GM12865 (cell line): Measurements from ENCODE around the gene FOXA3.

Experiments used
- DNase-seq: peaks from one replicate; pipeline ENCODE4 v3.0.0; 2010; ENCODE audit warnings: low read depth
- H3K4me3 ChIP-seq: 2 replicates; pipeline ENCODE4 v1.5.1; 2011; ENCODE audit warnings: mild to moderate bottlenecking, low read depth, low read length, control low read depth
- TF ChIP-seq, protein P1 (sequence below): IDR thresholded peaks from 2 replicates; pipeline ENCODE4 v1.5.1; 2011; ENCODE audit warnings: low read length, control low read depth, low read depth, inconsistent platforms; ENCODE audit not compliant: insufficient read depth; ENCODE audit errors: missing control alignments

FOXA3 gene

DNA sequence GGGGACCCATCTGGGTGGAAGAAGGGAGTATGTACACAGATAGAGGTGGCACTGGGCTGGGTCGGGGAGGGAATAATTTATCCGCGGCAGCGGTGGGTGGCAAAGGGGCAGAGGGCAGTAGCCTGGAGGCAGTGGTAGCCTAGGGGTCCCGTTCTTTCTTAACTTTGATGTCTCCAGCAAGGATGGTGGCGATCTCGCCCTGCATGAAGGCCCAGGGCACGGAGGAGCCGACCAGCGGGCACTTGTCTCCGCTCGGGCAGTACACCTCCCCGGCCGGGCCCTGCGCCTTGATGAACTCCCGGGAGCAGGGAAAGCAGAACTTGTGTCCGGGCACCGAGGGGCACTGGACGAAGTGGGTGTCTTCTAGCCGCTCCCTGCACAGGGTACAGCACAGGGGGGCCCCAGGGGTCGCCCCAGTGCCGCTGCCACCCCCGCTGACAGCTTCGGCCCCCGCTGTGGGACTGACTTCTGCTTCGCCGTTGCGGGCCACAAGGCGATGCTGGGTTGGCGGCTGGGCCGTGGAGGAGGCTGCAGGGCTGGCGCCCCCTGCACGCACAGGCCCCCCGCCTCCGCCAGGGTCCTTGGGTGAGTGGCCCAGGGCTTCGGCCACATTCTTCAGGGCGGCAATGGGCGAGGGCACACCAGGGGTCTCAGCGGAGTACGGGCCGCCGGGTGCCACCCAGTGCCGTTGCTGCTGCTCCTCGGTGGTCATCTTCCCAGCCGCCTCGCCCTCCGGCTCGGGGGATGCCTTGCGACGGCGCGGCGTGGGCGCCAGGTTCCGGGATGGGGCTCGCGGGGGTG, 20.0 kb downstream of the FOXA3 start:
- TF ChIP-seq, protein P1, sequence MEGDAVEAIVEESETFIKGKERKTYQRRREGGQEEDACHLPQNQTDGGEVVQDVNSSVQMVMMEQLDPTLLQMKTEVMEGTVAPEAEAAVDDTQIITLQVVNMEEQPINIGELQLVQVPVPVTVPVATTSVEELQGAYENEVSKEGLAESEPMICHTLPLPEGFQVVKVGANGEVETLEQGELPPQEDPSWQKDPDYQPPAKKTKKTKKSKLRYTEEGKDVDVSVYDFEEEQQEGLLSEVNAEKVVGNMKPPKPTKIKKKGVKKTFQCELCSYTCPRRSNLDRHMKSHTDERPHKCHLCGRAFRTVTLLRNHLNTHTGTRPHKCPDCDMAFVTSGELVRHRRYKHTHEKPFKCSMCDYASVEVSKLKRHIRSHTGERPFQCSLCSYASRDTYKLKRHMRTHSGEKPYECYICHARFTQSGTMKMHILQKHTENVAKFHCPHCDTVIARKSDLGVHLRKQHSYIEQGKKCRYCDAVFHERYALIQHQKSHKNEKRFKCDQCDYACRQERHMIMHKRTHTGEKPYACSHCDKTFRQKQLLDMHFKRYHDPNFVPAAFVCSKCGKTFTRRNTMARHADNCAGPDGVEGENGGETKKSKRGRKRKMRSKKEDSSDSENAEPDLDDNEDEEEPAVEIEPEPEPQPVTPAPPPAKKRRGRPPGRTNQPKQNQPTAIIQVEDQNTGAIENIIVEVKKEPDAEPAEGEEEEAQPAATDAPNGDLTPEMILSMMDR: no peak
- no peak for DNase-seq
- H3K4me3 ChIP-seq: no peak overlapping the region

DNA sequence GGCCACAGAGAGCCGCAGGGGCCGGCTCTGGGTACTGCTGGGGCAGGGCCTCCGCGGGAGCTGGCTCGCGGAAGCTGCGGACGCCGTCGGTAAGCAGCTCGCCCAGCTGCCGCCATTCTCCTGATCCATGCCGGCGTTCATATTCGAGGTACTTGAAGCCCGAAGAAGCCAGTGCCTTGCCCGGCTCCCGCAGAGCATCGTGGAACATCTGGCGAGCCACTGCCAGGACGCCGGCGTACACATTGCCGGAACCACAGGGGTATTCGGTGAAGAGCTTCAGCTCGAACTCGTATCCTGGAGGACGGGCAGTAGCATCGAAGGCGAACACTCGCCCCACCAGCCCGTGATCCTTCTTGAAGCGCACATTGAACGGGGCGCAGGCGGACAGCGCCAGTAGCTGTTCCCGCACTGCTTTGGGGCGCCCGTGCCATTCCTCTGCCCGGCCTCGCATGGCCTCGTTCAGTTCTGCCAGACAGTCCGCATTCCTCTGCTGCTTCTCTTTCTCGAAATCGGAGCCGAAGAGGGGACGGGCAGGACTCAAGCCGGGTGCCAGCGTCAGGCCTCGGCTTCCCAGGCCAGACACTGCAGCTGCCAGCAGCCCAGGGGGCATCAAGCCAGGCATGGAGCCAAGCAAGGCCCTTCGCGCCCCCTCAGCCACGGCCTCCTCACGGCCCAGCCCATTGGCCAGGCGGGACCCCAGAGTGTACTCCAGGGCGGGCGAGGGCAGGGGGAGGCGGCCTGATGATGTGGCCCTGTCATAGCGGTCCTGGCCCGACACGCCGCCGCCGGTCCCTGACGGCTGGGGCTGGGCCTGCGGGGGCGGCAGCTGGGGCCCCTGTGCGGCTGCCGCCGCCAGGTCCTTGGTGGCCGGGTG, 20.8 kb downstream of the FOXA3 start:
- TF ChIP-seq, protein P1: no peak
- peak overlapping the region; percentile 33 for H3K4me3 ChIP-seq
- no peak for DNase-seq

DNA sequence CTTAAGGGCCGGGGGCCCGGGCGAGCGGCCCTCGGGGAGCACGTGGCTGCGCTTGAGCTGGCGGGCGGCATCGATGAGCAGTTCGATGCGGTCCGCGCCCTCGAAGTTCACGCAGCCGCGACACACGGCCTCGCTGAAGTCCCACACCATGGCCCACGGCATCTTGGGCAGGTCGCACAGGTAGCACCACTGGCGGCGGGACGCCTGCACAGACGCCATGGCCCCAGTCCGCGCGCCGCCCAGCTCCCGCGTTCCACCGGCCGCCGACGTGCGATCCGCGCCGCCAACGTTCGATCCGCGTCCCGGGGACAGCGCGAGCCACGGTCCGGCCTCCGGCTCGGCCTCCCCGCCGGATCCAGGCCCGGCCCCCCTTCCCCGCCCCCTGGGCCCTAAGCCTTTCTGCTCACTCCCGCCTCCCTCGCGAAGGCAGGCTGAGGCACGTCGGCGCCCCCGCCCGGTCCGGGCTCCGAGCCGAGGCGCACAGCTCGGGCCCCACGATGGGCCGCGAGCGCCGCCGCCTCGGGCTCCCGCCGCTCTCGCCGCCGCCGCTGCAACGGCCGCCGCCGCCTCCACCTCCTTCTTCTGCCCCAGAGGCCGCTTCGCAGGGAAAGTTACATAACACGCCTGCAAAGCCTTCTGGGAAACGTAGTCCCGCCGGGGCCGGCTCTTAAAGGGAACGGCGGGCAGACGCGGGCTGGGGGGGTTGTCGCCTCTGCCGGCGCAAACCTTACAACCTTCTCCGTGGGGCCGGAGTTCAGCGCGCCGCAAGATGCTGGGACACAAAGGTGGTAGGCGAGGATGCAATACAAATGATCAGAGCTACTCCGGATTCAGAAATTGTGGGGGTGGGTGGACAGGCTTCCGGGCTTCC, 21.7 kb downstream of the FOXA3 start, which contains the start of gene IRF2BP1:
TSS of gene IRF2BP1 (minus strand) at position 586 of the 871 bp plus-strand sequence. CDS start at position 219, 367 bp downstream.
- peak; percentile 95 for DNase-seq
- H3K4me3 ChIP-seq: peak within 1 kb of the TSS; percentile 60
- TF ChIP-seq, protein P1: no peak

DNA sequence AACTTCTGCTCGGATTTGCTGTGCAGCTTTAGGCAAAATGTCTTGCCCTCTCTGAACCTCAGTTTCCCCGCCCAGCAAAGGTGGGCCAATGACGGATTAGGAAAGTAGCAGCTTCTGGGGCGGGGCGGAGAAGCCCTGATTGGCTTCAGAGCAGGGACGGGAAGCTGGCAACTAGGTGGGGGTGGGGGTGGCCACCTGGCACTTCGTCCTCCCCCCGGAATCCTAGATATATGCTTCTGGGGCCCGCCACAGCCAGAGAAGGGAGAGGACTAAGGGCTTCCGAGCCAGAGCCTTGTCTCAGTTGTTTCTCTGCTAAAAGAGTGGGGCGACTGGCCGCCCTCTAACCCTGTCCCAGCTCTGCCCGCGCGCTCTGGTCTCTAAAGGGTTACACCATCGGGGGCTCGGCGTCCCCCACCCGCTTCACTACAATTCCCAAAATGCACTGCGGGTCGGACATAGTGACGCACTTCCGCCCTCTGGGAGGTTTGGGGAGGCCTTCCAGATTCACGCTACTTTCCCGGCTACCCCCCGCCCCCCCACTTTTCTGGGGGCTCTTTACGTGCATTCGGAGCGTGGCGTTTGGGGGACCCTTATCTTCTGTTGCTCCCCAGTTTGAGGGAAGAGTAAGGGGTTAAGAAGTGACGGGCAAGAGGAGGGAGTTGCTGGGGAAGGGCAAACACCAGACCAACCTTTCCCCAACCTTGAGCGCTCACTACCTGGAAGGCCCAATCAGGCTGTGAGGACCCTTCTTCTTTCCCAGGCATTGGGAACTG, 22.5 kb downstream of the FOXA3 start:
- peak; percentile 96 for DNase-seq
- TF ChIP-seq, protein P1: no peak
- H3K4me3 ChIP-seq: peak overlapping the region; percentile 60

DNA sequence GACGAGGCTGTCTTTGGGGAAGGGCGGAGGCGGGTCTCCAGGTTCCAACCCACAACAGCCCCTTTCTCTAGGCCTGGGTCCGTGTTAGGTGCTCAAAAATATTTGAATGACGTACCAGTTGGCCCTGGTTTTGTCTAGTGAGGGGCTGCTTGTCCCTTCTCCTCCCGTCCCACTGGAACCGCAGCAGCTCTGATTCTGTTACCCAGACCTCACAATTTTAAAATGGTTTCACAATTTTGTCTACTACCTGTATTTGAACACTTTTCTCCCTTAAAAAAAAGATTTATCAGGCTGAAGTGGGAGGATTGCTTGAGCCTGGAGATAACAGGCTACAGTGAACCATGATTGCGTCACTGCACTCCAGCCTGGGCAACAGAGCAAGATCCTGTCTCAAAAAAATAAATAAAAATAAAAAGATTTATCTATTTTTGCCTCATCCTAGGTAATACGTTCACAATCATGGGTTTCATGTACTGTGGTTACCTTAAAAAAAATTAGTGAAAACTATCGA, 23.1 kb downstream of the FOXA3 start:
- H3K4me3 ChIP-seq: peak overlapping the region; percentile 60
- DNase-seq: no peak
- TF ChIP-seq, protein P1: no peak
